MM.1S (cell line): Measurements from ENCODE around the gene IFNA7.

Experiments used
- DNase-seq: peaks from one replicate; pipeline ENCODE4 v3.0.0-alpha.2; 2015
- H2AFZ ChIP-seq: fragments of 300-600 bp; sonication (generic); 2 replicates; pipeline ENCODE4 v1.6.0; 2016; ENCODE audit warnings: antibody characterized with exemption, low read length
- H3F3A ChIP-seq: fragments of 300-600 bp; sonication (generic); 2 replicates; pipeline ENCODE4 v1.6.1; 2016; ENCODE audit warnings: mild to moderate bottlenecking, antibody characterized with exemption, low read length, moderate library complexity, mixed read lengths; ENCODE audit not compliant: insufficient read depth
- H3K27ac ChIP-seq: fragments of 300-600 bp; sonication (generic); 2 replicates; pipeline ENCODE4 v1.5.1; 2016; ENCODE audit warnings: mild to moderate bottlenecking, low read length
- H3K27me3 ChIP-seq: fragments of 300-600 bp; sonication (generic); replicated peaks from 2 replicates; pipeline ENCODE4 v1.6.0; 2016; ENCODE audit warnings: low read length; ENCODE audit not compliant: insufficient read depth
- H3K36me3 ChIP-seq: fragments of 300-600 bp; sonication (generic); replicated peaks from 2 replicates; pipeline ENCODE4 v1.6.1; 2016; ENCODE audit warnings: mild to moderate bottlenecking, low read length, mixed read lengths; ENCODE audit not compliant: insufficient read depth
- H3K4me1 ChIP-seq: fragments of 300-600 bp; sonication (generic); 2 replicates; pipeline ENCODE4 v1.6.1; 2016; ENCODE audit warnings: low read length, mixed read lengths
- H3K4me2 ChIP-seq: fragments of 300-600 bp; sonication (generic); 2 replicates; pipeline ENCODE4 v1.6.0; 2016; ENCODE audit warnings: low read depth, low read length
- H3K4me3 ChIP-seq: fragments of 300-600 bp; sonication (generic); 2 replicates; pipeline ENCODE4 v1.5.1; 2016; ENCODE audit warnings: low read length, mixed read lengths
- H3K79me2 ChIP-seq: fragments of 300-600 bp; sonication (generic); 2 replicates; pipeline ENCODE4 v1.6.1; 2016; ENCODE audit warnings: mixed run types, low read length, mixed read lengths
- H3K9ac ChIP-seq: fragments of 300-600 bp; sonication (generic); 2 replicates; pipeline ENCODE4 v1.6.1; 2016; ENCODE audit warnings: low read length, mixed read lengths
- H3K9me2 ChIP-seq: fragments of 300-600 bp; sonication (generic); replicated peaks from 2 replicates; pipeline ENCODE4 v1.6.1; 2016; ENCODE audit warnings: mild to moderate bottlenecking, low read length, mixed read lengths; ENCODE audit not compliant: insufficient read depth
- H3K9me3 ChIP-seq: fragments of 300-600 bp; sonication (generic); replicated peaks from 2 replicates; pipeline ENCODE4 v1.6.1; 2016; ENCODE audit warnings: mild to moderate bottlenecking, low read length, mixed read lengths; ENCODE audit not compliant: insufficient read depth
- H4K20me1 ChIP-seq: fragments of 300-600 bp; sonication (generic); 2 replicates; pipeline ENCODE4 v1.6.1; 2016; ENCODE audit warnings: mild to moderate bottlenecking, low read length, moderate library complexity, mixed read lengths; ENCODE audit not compliant: insufficient read depth
- EZH2 ChIP-seq: fragments of 300-600 bp; sonication (generic); optimal IDR thresholded peaks from 2 replicates; pipeline ENCODE3; 2017; ENCODE audit warnings: low read depth, mild to moderate bottlenecking, antibody characterized with exemption, low read length, mixed read lengths
- EZH2phosphoT487 ChIP-seq: fragments of 300-600 bp; sonication (generic); IDR thresholded peaks from 2 replicates; pipeline ENCODE4 v1.6.1; 2018; ENCODE audit warnings: antibody characterized with exemption, low read length
- TF ChIP-seq, protein P1 (sequence below): fragments of 300-600 bp; sonication (generic); IDR thresholded peaks from 2 replicates; pipeline ENCODE4 v1.5.1; 2016; ENCODE audit warnings: antibody characterized with exemption, low read length, mixed read lengths

The IFNA7 gene

DNA sequence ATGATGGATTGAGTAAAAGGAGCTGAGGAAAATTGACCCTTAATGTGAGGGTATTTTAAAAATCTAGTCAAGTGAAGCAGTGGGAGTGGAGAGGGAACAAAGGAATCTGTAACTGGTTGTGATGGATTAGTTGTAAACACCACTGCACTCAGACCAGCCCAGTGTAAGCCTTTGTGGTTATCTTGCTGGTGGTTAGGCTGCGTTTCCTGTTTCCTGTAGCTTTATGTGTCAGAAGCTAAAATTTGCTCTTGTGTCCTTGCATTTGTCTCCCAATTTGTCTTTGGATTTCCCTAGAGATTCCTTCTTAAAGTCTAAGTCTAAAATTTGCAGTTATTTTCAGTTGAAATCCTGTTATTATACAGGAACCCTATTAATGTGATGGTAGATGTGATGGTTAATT is 41.8 kb downstream of the IFNA7 start:
- TF ChIP-seq EZH2 = no peak
- TF ChIP-seq, protein P1, sequence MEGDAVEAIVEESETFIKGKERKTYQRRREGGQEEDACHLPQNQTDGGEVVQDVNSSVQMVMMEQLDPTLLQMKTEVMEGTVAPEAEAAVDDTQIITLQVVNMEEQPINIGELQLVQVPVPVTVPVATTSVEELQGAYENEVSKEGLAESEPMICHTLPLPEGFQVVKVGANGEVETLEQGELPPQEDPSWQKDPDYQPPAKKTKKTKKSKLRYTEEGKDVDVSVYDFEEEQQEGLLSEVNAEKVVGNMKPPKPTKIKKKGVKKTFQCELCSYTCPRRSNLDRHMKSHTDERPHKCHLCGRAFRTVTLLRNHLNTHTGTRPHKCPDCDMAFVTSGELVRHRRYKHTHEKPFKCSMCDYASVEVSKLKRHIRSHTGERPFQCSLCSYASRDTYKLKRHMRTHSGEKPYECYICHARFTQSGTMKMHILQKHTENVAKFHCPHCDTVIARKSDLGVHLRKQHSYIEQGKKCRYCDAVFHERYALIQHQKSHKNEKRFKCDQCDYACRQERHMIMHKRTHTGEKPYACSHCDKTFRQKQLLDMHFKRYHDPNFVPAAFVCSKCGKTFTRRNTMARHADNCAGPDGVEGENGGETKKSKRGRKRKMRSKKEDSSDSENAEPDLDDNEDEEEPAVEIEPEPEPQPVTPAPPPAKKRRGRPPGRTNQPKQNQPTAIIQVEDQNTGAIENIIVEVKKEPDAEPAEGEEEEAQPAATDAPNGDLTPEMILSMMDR = no peak
- no peak for TF ChIP-seq EZH2phosphoT487
- peak overlapping the region; percentile 37; the same call in 1 of the 2 replicates for H3K4me2 ChIP-seq
- peak; percentile 55 for DNase-seq

DNA sequence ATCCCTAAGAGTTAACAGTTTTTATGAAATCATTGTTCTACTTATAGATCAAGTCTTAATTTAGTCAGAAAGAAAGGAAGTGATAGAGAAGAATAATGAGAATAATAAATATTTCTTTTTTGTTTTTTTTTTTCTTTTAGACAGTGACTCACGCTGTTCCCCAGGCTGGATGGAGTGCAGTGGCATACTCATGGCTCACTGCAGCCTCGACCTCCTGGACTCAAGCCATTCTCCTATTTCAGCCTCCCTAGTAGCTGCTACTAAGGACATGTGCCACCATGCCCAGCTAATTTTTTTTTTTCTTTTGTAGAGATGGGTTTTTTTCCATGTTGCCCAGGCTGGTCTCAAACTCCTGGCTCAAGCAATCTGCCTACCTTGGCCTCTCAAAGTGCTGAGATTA is 46.5 kb downstream of the IFNA7 start:
- Histone ChIP-seq H2AFZ (no peak overlapping the region), H3K36me3 (no peaks in the 10 kb centered on the region), H3K9ac (no peak overlapping the region), H3F3A (no peaks in the 10 kb centered on the region), H3K79me2 (no peaks in the 10 kb centered on the region), H3K4me3 (no peak overlapping the region), H4K20me1 (no peaks in the 10 kb centered on the region), H3K27ac (no peak overlapping the region), H3K4me1 (0 out of 2 replicates have a peak, but pooled peaks cover 3% of the 10 kb centered on the region), H3K9me2 (no peaks in the 10 kb centered on the region), H3K4me2 (no peak overlapping the region), H3K27me3 (no peaks in the 10 kb centered on the region), H3K9me3 (no peaks in the 10 kb centered on the region)
- no peak for TF ChIP-seq EZH2
- TF ChIP-seq, protein P1 = no peak
- TF ChIP-seq EZH2phosphoT487 = no peak
- DNase-seq = no peak

More for the DNA sequence above, 41.8 kb downstream of the IFNA7 start:
- no peaks in the 10 kb centered on the region for H3K27me3 ChIP-seq
- H3K9me2 ChIP-seq = no peaks in the 10 kb centered on the region
- no peaks in the 10 kb centered on the region for H3K79me2 ChIP-seq
- no peaks in the 10 kb centered on the region for H3K9me3 ChIP-seq
- H3K36me3 ChIP-seq = no peaks in the 10 kb centered on the region
- H3K27ac ChIP-seq = no peak overlapping the region
- H3K4me1 ChIP-seq = 0 out of 2 replicates have a peak, but pooled peaks cover 3% of the 10 kb centered on the region
- no peak overlapping the region for H3K9ac ChIP-seq
- no peaks in the 10 kb centered on the region for H4K20me1 ChIP-seq
- no peaks in the 10 kb centered on the region for H3F3A ChIP-seq
- no peak overlapping the region for H2AFZ ChIP-seq
- H3K4me3 ChIP-seq = no peak overlapping the region

DNA sequence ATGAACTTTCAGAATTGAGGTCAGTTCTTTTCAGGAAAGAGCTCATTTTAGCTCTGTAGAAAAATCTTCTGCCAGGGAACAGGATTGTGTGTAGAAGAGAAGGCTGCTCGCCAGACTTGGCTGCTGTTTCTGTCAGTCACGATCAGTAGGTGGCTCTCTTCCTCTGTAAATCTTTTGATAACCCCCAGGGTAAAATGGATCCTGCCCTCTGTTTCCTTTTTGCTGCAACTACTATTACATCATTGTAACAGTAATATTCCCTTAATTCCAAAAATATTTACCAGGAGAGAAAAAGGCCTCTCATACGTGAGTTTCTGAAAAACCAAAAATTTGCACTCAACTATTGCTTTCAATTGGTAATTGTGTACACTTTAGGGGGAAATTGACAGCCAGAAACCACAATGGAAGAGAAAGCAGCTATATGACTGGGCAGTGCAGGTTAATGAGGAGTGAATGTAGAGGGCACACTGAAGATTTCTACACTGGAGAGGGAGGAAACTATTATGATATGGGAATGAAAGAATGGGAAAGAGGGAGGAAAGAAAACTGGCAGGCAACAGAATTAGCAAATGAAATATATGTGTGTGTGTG is 47.9 kb downstream of the IFNA7 start:
- no peaks in the 10 kb centered on the region for H3K79me2 ChIP-seq
- no peaks in the 10 kb centered on the region for H3F3A ChIP-seq
- TF ChIP-seq, protein P1 = peak; percentile 37
- TF ChIP-seq EZH2phosphoT487 (no peak), EZH2 (no peak)
- no peak overlapping the region for H3K4me2 ChIP-seq
- no peak overlapping the region for H3K27ac ChIP-seq
- H3K4me1 ChIP-seq = no peaks in the 10 kb centered on the region
- no peaks in the 10 kb centered on the region for H3K9me3 ChIP-seq
- no peak overlapping the region for H3K9ac ChIP-seq
- no peaks in the 10 kb centered on the region for H3K36me3 ChIP-seq
- H2AFZ ChIP-seq = 0 out of 2 replicates have a peak overlapping the region, but pooled peaks have one; percentile 38
- no peak overlapping the region for H3K4me3 ChIP-seq
- no peaks in the 10 kb centered on the region for H4K20me1 ChIP-seq
- H3K27me3 ChIP-seq = no peaks in the 10 kb centered on the region
- H3K9me2 ChIP-seq = no peaks in the 10 kb centered on the region
- DNase-seq = peak; percentile 34
